ENCODE measurements around the gene CDH13. TPM values are rescaled to one million over a fixed set of nuclear protein-coding genes. Genes with fewer than 3 reads are reported as not detected.

The CDH13 gene
- total and polyA plus RNA-seq, 2 experiments from 2014 or later = 1.2 to 1.5 TPM

DNA sequence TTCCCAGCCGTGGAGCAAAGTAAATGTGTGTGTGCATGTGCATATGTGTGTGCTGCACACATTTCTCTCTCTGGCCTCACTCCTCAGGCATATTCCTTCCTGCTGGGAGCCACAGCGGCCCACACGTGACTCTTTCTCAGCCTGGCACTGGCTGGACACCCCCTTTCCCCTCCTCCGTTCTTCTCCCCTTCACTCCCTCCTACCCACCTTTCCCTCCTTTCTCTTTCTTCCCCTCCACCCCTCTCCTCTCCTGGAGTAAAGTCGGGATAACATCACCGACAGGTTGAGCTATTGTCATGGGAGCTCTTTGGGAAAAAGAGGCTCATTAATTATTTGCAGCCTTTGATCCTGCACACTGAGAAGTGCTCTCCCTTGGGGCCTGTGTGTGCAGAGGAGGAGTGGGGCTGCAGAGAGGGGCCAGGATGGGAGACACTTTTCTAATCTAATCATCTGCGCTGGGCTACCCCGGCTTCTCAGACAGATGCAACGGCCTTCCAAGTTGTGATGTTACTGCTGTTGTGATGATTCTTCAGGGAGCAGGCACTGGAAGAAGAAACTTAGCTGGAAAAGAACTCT lies 1054.7 kb downstream of the CDH13 start:
- Histone ChIP-seq H3K36me3 (replicated peaks; ENCODE audit: insufficient read depth, low read depth) (no peaks in the 10 kb centered on the region), H3K9me3 (ENCODE audit: low read depth) (no peaks in the 10 kb centered on the region), H3K79me2 (no peaks in the 10 kb centered on the region), H3K4me2 (no peak overlapping the region), H3K4me1 (ENCODE audit: insufficient read depth) (no peaks in the 10 kb centered on the region), H2AFZ (no peak overlapping the region), H3K4me3 (no peak overlapping the region), H3K27me3 (peaks cover 17% of the 10 kb centered on the region), H3K27ac (no peak overlapping the region), H4K20me1 (ENCODE audit: insufficient read depth, poor library complexity, severe bottlenecking) (no peaks in the 10 kb centered on the region), H3K9me2 (replicated peaks; ENCODE audit: insufficient read depth) (no peaks in the 10 kb centered on the region)
- no peak for DNase-seq (ENCODE audit: low spot score)
- 44% methylated on average over 7 of the region's 9 CpGs for WGBS (ENCODE audit: low lambda C conversion rate, missing lambda C conversion rate)
- no peak for TF ChIP-seq EZH2 (IDR thresholded peaks at IDR 0.05; ENCODE audit: borderline replicate concordance)
- TF ChIP-seq, protein P1, sequence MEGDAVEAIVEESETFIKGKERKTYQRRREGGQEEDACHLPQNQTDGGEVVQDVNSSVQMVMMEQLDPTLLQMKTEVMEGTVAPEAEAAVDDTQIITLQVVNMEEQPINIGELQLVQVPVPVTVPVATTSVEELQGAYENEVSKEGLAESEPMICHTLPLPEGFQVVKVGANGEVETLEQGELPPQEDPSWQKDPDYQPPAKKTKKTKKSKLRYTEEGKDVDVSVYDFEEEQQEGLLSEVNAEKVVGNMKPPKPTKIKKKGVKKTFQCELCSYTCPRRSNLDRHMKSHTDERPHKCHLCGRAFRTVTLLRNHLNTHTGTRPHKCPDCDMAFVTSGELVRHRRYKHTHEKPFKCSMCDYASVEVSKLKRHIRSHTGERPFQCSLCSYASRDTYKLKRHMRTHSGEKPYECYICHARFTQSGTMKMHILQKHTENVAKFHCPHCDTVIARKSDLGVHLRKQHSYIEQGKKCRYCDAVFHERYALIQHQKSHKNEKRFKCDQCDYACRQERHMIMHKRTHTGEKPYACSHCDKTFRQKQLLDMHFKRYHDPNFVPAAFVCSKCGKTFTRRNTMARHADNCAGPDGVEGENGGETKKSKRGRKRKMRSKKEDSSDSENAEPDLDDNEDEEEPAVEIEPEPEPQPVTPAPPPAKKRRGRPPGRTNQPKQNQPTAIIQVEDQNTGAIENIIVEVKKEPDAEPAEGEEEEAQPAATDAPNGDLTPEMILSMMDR (IDR thresholded peaks at IDR 0.05; ENCODE audit: poor library complexity) = no peak
- no peak for TF ChIP-seq EZH2phosphoT487 (IDR thresholded peaks at IDR 0.05; ENCODE audit: low read depth, severe bottlenecking, unreplicated experiment)

DNA sequence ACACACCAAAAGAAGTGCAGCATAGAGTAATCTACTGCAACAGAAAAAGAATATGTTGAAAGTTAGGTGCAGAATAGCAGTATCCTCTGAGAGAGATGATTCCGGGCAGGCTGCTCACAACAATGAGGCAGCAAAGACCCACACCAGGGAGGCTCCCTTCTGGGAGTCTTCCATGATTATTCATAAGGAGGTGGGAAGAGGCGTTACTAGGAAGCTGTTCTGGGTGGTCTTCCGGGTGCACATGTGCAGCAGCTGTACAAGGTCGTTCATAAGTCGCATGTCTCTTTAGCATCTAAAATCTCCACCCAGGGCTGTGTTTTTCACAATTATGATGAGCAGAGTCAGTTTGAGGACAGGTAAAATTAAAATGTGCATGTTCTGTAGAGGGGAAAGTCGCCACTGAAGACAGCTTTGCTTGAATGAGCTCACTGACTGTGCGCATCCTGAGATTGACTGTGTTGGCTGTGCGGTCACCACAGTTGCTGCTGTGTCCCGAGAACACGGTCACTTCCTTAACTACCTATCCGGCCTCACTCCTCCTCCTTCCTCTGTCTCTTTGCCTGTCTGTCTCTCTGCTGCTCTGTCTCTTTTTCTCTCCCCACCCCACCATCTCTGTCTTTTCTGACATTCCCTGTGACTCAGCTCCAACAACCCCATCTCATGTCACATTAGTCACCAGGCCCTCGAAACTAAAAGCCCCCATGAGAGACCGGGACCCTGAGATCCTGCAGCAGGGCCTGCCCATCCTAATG lies 1055.5 kb downstream of the CDH13 start:
- no peak for DNase-seq (ENCODE audit: low spot score)
- Histone ChIP-seq H3K27me3 (peaks cover 17% of the 10 kb centered on the region), H3K4me2 (no peak overlapping the region), H3K79me2 (no peaks in the 10 kb centered on the region), H3K27ac (no peak overlapping the region), H4K20me1 (ENCODE audit: insufficient read depth, poor library complexity, severe bottlenecking) (no peaks in the 10 kb centered on the region), H3K9me3 (ENCODE audit: low read depth) (no peaks in the 10 kb centered on the region), H2AFZ (no peak overlapping the region), H3K9me2 (replicated peaks; ENCODE audit: insufficient read depth) (no peaks in the 10 kb centered on the region), H3K36me3 (replicated peaks; ENCODE audit: insufficient read depth, low read depth) (no peaks in the 10 kb centered on the region), H3K4me3 (no peak overlapping the region), H3K4me1 (ENCODE audit: insufficient read depth) (no peaks in the 10 kb centered on the region)
- TF ChIP-seq EZH2 (IDR thresholded peaks at IDR 0.05; ENCODE audit: borderline replicate concordance) (no peak), EZH2phosphoT487 (IDR thresholded peaks at IDR 0.05; ENCODE audit: low read depth, severe bottlenecking, unreplicated experiment) (no peak)
- TF ChIP-seq, protein P1 (IDR thresholded peaks at IDR 0.05; ENCODE audit: poor library complexity) = no peak
- WGBS (ENCODE audit: low lambda C conversion rate, missing lambda C conversion rate) = 82% methylated on average over 13 of the region's 13 CpGs

DNA sequence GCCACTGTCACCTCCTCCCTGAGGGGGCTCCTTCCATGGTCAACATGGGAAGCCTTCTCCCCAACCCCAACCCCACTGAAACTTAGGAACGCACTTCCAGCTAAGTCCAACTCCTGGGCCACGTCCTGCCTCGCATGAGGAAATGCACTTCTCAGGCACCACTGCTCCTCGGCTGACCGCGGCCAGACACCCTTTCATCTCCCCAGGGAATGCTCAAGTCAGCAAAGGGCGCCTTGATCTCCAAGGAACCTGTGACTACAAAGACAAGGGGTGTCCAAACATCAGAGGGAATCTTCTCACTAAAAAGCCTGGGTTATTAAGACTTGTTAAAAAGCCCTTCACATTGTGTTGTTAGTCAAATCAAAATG lies 1056.1 kb downstream of the CDH13 start:
- Histone ChIP-seq H3K79me2 (no peaks in the 10 kb centered on the region), H3K9me2 (replicated peaks; ENCODE audit: insufficient read depth) (no peaks in the 10 kb centered on the region), H3K4me2 (no peak overlapping the region), H3K36me3 (replicated peaks; ENCODE audit: insufficient read depth, low read depth) (no peaks in the 10 kb centered on the region), H2AFZ (no peak overlapping the region), H3K4me1 (ENCODE audit: insufficient read depth) (no peaks in the 10 kb centered on the region), H3K9me3 (ENCODE audit: low read depth) (no peaks in the 10 kb centered on the region), H3K4me3 (no peak overlapping the region), H3K27ac (no peak overlapping the region), H3K27me3 (peaks cover 17% of the 10 kb centered on the region), H4K20me1 (ENCODE audit: insufficient read depth, poor library complexity, severe bottlenecking) (no peaks in the 10 kb centered on the region)
- TF ChIP-seq, protein P1 (IDR thresholded peaks at IDR 0.05; ENCODE audit: poor library complexity) = no peak
- no peak for TF ChIP-seq EZH2phosphoT487 (IDR thresholded peaks at IDR 0.05; ENCODE audit: low read depth, severe bottlenecking, unreplicated experiment)
- no peak for TF ChIP-seq EZH2 (IDR thresholded peaks at IDR 0.05; ENCODE audit: borderline replicate concordance)
- DNase-seq (ENCODE audit: low spot score) = no peak
- WGBS (ENCODE audit: low lambda C conversion rate, missing lambda C conversion rate) = 45% methylated on average over 7 of the region's 7 CpGs

All from hepatocyte (in vitro differentiated cells).